Esophagus muscularis mucosa (tissue), 4 donors: ENCODE data around the gene MMP8. TPM values are rescaled to one million over a fixed set of nuclear protein-coding genes. Genes with fewer than 3 reads are reported as not detected.

Experiments
- DNase-seq: peaks from one replicate; pipeline ENCODE4 v3.0.0-alpha.2; 2017; ENCODE audit errors: extremely low spot score
- H3K27ac ChIP-seq, 4 donors: fragments of 200-600 bp; sonication (generic); replicated peaks in 1 of 4; 1 replicate in 3 of 4; 2 replicates in 1 of 4; pipeline ENCODE4 v1.5.1; 2016 to 2019; ENCODE audit warnings: mild to moderate bottlenecking in 1 of 4
- H3K27me3 ChIP-seq, 4 donors: fragments of 200-600 bp; sonication (generic); one replicate each; pipeline versions ENCODE4 v1.5.1 to v1.6.0; 2016 to 2019
- H3K36me3 ChIP-seq, 4 donors: fragments of 200-600 bp; sonication (generic); one replicate each; pipeline ENCODE4 v1.5.1; 2016 to 2019
- H3K4me1 ChIP-seq, 4 donors: fragments of 200-600 bp; sonication (generic); one replicate each; pipeline ENCODE4 v1.5.1; 2016 to 2019
- H3K4me3 ChIP-seq, 4 donors: fragments of 200-600 bp; sonication (generic); 1 replicate in 2 of 4; 2 replicates in 2 of 4; pipeline ENCODE4 v1.5.1; 2016 to 2019; ENCODE audit warnings: mild to moderate bottlenecking in 4 of 4, moderate library complexity in 1 of 4
- H3K9me3 ChIP-seq, 4 donors: fragments of 200-600 bp; sonication (generic); 1 replicate in 3 of 4; 2 replicates in 1 of 4; pipeline ENCODE4 v1.5.1; 2016 to 2019
- EP300 ChIP-seq: sonication (generic); formaldehyde crosslinking; IDR thresholded peaks from one replicate; pipeline ENCODE4 v1.6.1; 2017; ENCODE audit warnings: antibody characterized with exemption
- POLR2A ChIP-seq: fragments of 450-650 bp; IDR thresholded peaks from one replicate; pipeline ENCODE4 v1.6.1; 2017; ENCODE audit warnings: antibody characterized with exemption, moderate library complexity, mild to moderate bottlenecking, low read depth
- POLR2AphosphoS5 ChIP-seq, 2 donors: sonication (generic); formaldehyde crosslinking; IDR thresholded peaks; one replicate each; pipeline ENCODE4 v1.6.1; 2017; ENCODE audit warnings: antibody characterized with exemption in 2 of 2
- WGBS: methylation state at CpG from one replicate; pipeline ENCODE4 v1.1.5; 2018; 5-methylcytosine and 5-hydroxymethylcytosine counted together
- intact Hi-C: fragments of 100-400 bp; cut with DNase I; formaldehyde crosslinking; loops from one replicate; pipeline ENCODE4 v1.15.1; 2023
- total RNA-seq, 4 donors: library from RNA; depleted of rRNA; stranded (reverse); fragments of >200 nt; gene quantifications; one replicate each; pipeline versions ENCODE4 v1.1.0 to v1.2.1, GENCODE V29; 2016
- TF ChIP-seq, protein P1 (sequence below), 3 experiments: fragments of 200-600 bp in 2 of 3; fragments of 450-650 bp in 1 of 3; sonication (generic) in 2 of 3; IDR thresholded peaks; one replicate each; pipeline ENCODE4 v1.5.1; 2017 to 2019; ENCODE audit warnings: antibody characterized with exemption in 3 of 3, mild to moderate bottlenecking in 2 of 3, moderate library complexity in 1 of 3

Gene MMP8
- total RNA-seq, 4 donors from 2014 or later: 0.23 to 1.3 TPM; not detected in 2

- H3K36me3 ChIP-seq: no peaks in the 10 kb centered on the region
- no peak overlapping the region for H3K27ac ChIP-seq
- H3K4me3 ChIP-seq: no peak overlapping the region
- no peaks in the 10 kb centered on the region for H3K4me1 ChIP-seq
- DNase-seq: no peak
- TF ChIP-seq EP300: no peak
- no peaks in the 10 kb centered on the region for H3K27me3 ChIP-seq
- H3K9me3 ChIP-seq: no peaks in the 10 kb centered on the region
- WGBS: 44% methylated on average over 18 of the region's 18 CpGs
- intact Hi-C loops: no loop called here
Measured at GRCh38 chr11:102767800-102768199, 43.0 kb upstream of the MMP8 start.

DNA sequence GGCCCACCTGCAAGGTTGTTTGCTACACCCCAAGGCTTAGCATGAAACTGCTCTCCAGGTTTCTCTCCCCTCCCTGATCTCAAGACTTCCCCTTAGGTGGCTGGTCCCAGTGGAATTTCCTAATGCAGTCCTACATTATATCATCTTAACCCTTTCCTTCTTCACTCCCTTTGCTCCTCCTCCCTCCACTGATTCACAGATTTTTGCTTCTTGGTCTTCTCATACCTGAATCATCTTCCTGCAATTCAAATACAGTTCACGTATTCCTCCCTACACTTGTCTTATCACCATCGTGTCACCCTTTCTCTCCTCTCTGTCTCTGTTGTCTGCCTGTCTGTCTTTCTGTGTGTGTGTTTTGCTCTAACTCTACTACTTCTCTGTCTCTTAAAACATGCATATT, 38.7 kb upstream of the MMP8 start:
- Histone ChIP-seq H3K36me3 (no peaks in the 10 kb centered on the region), H3K4me1 (no peaks in the 10 kb centered on the region), H3K27ac (no peak overlapping the region), H3K27me3 (no peaks in the 10 kb centered on the region), H3K4me3 (no peak overlapping the region), H3K9me3 (no peaks in the 10 kb centered on the region)
- no peak for TF ChIP-seq POLR2AphosphoS5 (IDR thresholded peaks at IDR 0.05)
- no peak for TF ChIP-seq EP300
- TF ChIP-seq, protein P1, sequence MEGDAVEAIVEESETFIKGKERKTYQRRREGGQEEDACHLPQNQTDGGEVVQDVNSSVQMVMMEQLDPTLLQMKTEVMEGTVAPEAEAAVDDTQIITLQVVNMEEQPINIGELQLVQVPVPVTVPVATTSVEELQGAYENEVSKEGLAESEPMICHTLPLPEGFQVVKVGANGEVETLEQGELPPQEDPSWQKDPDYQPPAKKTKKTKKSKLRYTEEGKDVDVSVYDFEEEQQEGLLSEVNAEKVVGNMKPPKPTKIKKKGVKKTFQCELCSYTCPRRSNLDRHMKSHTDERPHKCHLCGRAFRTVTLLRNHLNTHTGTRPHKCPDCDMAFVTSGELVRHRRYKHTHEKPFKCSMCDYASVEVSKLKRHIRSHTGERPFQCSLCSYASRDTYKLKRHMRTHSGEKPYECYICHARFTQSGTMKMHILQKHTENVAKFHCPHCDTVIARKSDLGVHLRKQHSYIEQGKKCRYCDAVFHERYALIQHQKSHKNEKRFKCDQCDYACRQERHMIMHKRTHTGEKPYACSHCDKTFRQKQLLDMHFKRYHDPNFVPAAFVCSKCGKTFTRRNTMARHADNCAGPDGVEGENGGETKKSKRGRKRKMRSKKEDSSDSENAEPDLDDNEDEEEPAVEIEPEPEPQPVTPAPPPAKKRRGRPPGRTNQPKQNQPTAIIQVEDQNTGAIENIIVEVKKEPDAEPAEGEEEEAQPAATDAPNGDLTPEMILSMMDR (IDR thresholded peaks at IDR 0.05): no peak
- TF ChIP-seq POLR2A: no peak
- 80% methylated on average over 2 of the region's 2 CpGs for WGBS
- intact Hi-C loops: no loop called here
- no peak for DNase-seq

GRCh38 chr11:102762361-102762767, 37.6 kb upstream of the MMP8 start:
- H3K4me1 ChIP-seq: no peaks in the 10 kb centered on the region
- H3K27ac ChIP-seq: no peak overlapping the region
- no peaks in the 10 kb centered on the region for H3K27me3 ChIP-seq
- intact Hi-C loops: no loop called here
- H3K4me3 ChIP-seq: no peak overlapping the region
- no peaks in the 10 kb centered on the region for H3K9me3 ChIP-seq
- no peak for DNase-seq
- WGBS: 60% methylated on average over 2 of the region's 2 CpGs
- H3K36me3 ChIP-seq: no peaks in the 10 kb centered on the region
- TF ChIP-seq, protein P1 (IDR thresholded peaks at IDR 0.05): no peak
- no peak for TF ChIP-seq EP300

DNA sequence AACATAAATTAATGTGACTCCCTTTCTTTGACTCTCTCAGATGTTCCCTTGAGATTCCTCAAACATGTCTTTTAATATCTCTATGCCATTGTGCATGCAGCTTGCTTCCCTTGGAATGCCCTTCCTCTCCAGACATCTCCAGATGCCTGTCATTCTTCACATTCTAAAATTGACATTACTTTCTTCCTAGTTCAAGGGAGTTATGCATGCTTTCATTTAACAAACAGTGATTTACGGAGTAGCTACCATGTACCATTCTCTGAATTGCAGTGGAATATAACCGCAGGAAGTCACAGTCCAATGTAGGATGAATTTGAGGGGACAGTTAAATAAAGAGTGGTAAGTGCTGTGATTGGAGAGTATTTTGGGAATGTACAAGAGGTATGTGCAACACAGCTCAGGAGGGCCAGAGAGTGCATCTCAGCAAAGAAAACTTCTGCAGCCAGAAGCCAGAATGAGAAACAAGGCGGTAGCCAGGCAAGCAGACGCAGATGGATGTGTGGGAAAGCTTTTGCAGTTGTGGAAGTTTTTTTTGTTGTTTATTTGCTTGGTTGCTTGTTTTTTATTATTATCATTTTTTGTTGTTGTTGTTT, 37.0 kb upstream of the MMP8 start:
- Histone ChIP-seq H3K4me1 (no peaks in the 10 kb centered on the region), H3K4me3 (no peak overlapping the region), H3K27ac (no peak overlapping the region), H3K9me3 (no peaks in the 10 kb centered on the region), H3K27me3 (peaks cover 0 to 6% (median 0%) of the 10 kb centered on the region in 4 donors), H3K36me3 (no peaks in the 10 kb centered on the region)
- intact Hi-C loops: no loop called here
- no peak for DNase-seq
- TF ChIP-seq, protein P1 (IDR thresholded peaks at IDR 0.05): no peak
- no peak for TF ChIP-seq EP300
- TF ChIP-seq POLR2A: no peak
- TF ChIP-seq POLR2AphosphoS5 (IDR thresholded peaks at IDR 0.05): no peak
- 84% methylated on average over 4 of the region's 4 CpGs for WGBS

- 45% methylated on average over 4 of the region's 4 CpGs for WGBS
- DNase-seq: no peak
Measured at GRCh38 chr11:102760344-102761035, 35.7 kb upstream of the MMP8 start.

More at GRCh38 chr11:102760344-102761035, 35.7 kb upstream of the MMP8 start:
- Histone ChIP-seq H3K9me3 (no peaks in the 10 kb centered on the region), H3K27ac (no peak overlapping the region), H3K27me3 (peaks cover 0 to 6% (median 0%) of the 10 kb centered on the region in 4 donors), H3K4me3 (no peak overlapping the region), H3K4me1 (no peaks in the 10 kb centered on the region), H3K36me3 (no peaks in the 10 kb centered on the region)
- TF ChIP-seq EP300: no peak
- TF ChIP-seq POLR2A: no peak
- TF ChIP-seq POLR2AphosphoS5 (IDR thresholded peaks at IDR 0.05): peak in 1 of 2 donors; percentile 58
- TF ChIP-seq, protein P1 (IDR thresholded peaks at IDR 0.05): no peak
- intact Hi-C loops: no loop called here
